Body of pancreas (tissue), 4 donors: ENCODE results near the gene GNAS-AS1. TPM values are rescaled to one million over a fixed set of nuclear protein-coding genes. Genes with fewer than 3 reads are reported as not detected.

Experiments used
- ATAC-seq: fragments of 150-250 bp; one replicate; pipeline ENCODE4 v1.9.1; 2016
- DNase-seq, 4 donors: peaks; one replicate each; pipeline ENCODE4 v3.0.0-alpha.2; 2019
- H3K27ac ChIP-seq, 4 donors: fragments of 200-600 bp; sonication (generic); 1 replicate in 3 of 4; 2 replicates in 1 of 4; pipeline versions ENCODE4 v1.5.1 to v1.6.1; 2016 to 2019; ENCODE audit warnings: mild to moderate bottlenecking in 1 of 4, mixed read lengths in 1 of 4, moderate library complexity in 1 of 4
- H3K27me3 ChIP-seq, 2 donors: fragments of 200-600 bp; sonication (generic); one replicate each; pipeline ENCODE4 v1.6.0; 2016; ENCODE audit warnings: mild to moderate bottlenecking in 1 of 2
- H3K36me3 ChIP-seq, 2 donors: fragments of 200-600 bp; sonication (generic); replicated peaks in 1 of 2; 2 replicates each; pipeline ENCODE4 v1.5.1; 2016; ENCODE audit warnings: low read depth in 2 of 2; ENCODE audit not compliant: insufficient read depth in 1 of 2
- H3K4me1 ChIP-seq: fragments of 200-600 bp; sonication (generic); one replicate; pipeline ENCODE4 v1.6.0; 2016
- H3K4me3 ChIP-seq, 2 donors: fragments of 200-600 bp; sonication (generic); 1 replicate in 1 of 2; 2 replicates in 1 of 2; pipeline ENCODE4 v1.5.1; 2016 to 2019
- H3K9me3 ChIP-seq, 3 donors: fragments of 200-600 bp; sonication (generic); 1 replicate in 2 of 3; 2 replicates in 1 of 3; pipeline ENCODE4 v1.5.1; 2016
- POLR2A ChIP-seq, 3 donors: fragments of 450-650 bp; IDR thresholded peaks; one replicate each; pipeline ENCODE4 v1.6.1; 2016; ENCODE audit warnings: antibody characterized with exemption in 3 of 3, mild to moderate bottlenecking in 2 of 3
- WGBS, 2 donors: methylation state at CpG; one replicate each; pipeline ENCODE4 v1.1.5; 2017; 5-methylcytosine and 5-hydroxymethylcytosine counted together
- intact Hi-C: fragments of 100-400 bp; cut with DNase I; formaldehyde crosslinking; loops from one replicate; pipeline ENCODE4 v1.15.1; 2023
- total RNA-seq, 2 donors: library from RNA; depleted of rRNA; stranded (reverse); fragments of >200 nt; gene quantifications; one replicate each; pipeline ENCODE4 v1.1.0, GENCODE V29; 2016
- TF ChIP-seq, protein P1 (sequence below), 7 experiments: fragments of 450-650 bp in 4 of 7; fragments of 200-600 bp in 3 of 7; sonication (generic) in 3 of 7; IDR thresholded peaks; one replicate each; pipeline ENCODE4 v1.5.1; 2016 to 2019; ENCODE audit warnings: antibody characterized with exemption in 7 of 7

GNAS-AS1 gene
- total RNA-seq, 2 donors from 2014 or later = 1.0 to 3.0 TPM

DNA sequence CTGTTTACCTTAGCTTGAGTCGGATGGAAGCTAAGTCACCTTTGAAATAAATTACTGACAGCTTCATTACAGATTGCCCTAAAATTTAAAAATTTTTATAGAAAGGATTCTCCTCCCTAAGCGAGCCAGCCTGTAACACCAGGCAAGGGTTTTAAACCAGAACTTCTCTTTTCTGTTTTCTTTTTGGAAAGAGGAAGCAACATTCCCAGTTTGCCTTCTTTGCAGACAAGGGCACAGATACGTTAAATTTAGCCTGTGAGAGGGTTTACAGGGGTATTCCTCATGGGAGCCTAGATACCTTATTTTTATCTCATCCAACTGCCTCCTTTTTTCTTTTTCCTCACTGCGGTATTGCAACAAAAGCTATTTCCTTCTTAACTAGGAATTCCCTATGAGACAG lies 46.8 kb upstream of the GNAS-AS1 start:
- H3K27ac ChIP-seq = peak overlapping the region in 1 of 4 donors; percentile 40
- no peaks in the 10 kb centered on the region for H3K27me3 ChIP-seq
- no peak for ATAC-seq
- peaks cover 60% of the 10 kb centered on the region for H3K4me1 ChIP-seq
- H3K4me3 ChIP-seq = no peak overlapping the region
- WGBS, 2 donors = 53 to 58% methylated on average over 4 of the region's 4 CpGs
- H3K36me3 ChIP-seq = peaks cover 0 to 2% of the 10 kb centered on the region in 2 donors
- H3K9me3 ChIP-seq = no peaks in the 10 kb centered on the region
- DNase-seq = no peak
- TF ChIP-seq, protein P1, sequence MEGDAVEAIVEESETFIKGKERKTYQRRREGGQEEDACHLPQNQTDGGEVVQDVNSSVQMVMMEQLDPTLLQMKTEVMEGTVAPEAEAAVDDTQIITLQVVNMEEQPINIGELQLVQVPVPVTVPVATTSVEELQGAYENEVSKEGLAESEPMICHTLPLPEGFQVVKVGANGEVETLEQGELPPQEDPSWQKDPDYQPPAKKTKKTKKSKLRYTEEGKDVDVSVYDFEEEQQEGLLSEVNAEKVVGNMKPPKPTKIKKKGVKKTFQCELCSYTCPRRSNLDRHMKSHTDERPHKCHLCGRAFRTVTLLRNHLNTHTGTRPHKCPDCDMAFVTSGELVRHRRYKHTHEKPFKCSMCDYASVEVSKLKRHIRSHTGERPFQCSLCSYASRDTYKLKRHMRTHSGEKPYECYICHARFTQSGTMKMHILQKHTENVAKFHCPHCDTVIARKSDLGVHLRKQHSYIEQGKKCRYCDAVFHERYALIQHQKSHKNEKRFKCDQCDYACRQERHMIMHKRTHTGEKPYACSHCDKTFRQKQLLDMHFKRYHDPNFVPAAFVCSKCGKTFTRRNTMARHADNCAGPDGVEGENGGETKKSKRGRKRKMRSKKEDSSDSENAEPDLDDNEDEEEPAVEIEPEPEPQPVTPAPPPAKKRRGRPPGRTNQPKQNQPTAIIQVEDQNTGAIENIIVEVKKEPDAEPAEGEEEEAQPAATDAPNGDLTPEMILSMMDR (IDR thresholded peaks at IDR 0.05) = no peak
- TF ChIP-seq POLR2A (IDR thresholded peaks at IDR 0.05) = no peak
- intact Hi-C loops = no loop called here

DNA sequence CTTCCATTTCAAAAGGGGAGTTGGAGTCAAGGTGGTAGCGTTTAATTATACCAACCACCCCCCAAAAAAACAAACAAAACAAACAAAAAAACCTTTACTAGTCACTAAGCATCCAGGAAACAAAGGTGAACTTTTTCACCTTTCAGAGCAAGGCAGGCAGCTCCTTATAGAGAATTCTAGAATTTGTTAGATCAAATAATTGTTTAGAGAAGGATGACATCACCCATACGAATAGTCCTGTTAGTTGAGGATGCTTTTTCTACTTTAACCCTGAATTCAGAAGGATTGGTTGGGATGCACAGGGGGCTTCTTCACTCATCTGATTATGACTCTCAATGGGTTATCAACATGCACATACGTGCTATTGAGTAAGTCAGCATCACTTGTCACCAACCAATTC lies 46.1 kb upstream of the GNAS-AS1 start:
- TF ChIP-seq, protein P1 (IDR thresholded peaks at IDR 0.05) = no peak
- TF ChIP-seq POLR2A (IDR thresholded peaks at IDR 0.05) = no peak
- Histone ChIP-seq H3K9me3 (no peaks in the 10 kb centered on the region), H3K36me3 (peaks cover 0 to 2% of the 10 kb centered on the region in 2 donors), H3K27ac (peak overlapping the region in 2 of 4 donors; percentile 49 to 54), H3K4me1 (peaks cover 60% of the 10 kb centered on the region), H3K27me3 (no peaks in the 10 kb centered on the region), H3K4me3 (no peak overlapping the region)
- 28 to 41% methylated on average over 3 of the region's 3 CpGs for WGBS, 2 donors
- DNase-seq (no peak), ATAC-seq (no peak)
- intact Hi-C loops = no loop called here

DNA sequence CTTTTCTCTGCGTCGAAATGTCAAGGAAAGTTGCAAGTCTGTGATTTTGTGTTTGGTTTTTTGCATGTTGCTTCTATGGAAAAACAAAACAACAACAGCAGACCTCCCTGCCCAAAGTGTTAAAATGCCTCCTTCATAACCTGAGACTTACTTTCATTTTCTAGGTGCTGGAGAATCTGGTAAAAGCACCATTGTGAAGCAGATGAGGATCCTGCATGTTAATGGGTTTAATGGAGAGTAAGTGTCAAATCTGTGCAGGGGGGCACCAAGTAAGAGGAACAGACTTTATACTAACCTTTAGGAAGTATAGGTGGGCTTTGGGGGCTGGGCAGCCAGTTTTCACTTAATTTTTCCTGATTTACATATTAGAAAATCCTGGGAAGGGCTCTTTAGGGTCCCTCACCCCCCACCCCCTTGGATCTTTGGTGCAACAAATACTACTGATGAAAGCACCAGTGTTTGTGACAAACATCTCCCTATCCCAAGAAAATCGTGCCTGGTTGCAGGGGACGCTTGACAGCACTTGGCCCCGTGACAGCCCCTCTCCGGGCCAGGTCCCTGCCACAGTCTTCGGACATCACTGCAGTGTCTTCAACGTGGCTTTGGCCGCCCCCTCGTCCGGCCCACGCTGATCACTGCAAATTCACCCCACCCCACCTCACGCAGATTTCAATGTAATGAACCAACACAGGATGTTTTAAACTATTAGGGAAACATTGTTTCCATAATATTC lies 44.9 kb upstream of the GNAS-AS1 start:
- H3K27ac ChIP-seq = peak overlapping the region in 3 of 4 donors; percentile 11 to 54 (median 49)
- DNase-seq (no peak), ATAC-seq (no peak)
- intact Hi-C loops = no loop called here
- H3K36me3 ChIP-seq = peaks cover 0 to 2% of the 10 kb centered on the region in 2 donors
- 52 to 53% methylated on average over 13 of the region's 13 CpGs for WGBS, 2 donors
- peaks cover 61% of the 10 kb centered on the region for H3K4me1 ChIP-seq
- TF ChIP-seq POLR2A (IDR thresholded peaks at IDR 0.05) = no peak
- TF ChIP-seq, protein P1 (IDR thresholded peaks at IDR 0.05) = no peak
- no peaks in the 10 kb centered on the region for H3K9me3 ChIP-seq
- no peaks in the 10 kb centered on the region for H3K27me3 ChIP-seq
- H3K4me3 ChIP-seq = no peak overlapping the region

DNA sequence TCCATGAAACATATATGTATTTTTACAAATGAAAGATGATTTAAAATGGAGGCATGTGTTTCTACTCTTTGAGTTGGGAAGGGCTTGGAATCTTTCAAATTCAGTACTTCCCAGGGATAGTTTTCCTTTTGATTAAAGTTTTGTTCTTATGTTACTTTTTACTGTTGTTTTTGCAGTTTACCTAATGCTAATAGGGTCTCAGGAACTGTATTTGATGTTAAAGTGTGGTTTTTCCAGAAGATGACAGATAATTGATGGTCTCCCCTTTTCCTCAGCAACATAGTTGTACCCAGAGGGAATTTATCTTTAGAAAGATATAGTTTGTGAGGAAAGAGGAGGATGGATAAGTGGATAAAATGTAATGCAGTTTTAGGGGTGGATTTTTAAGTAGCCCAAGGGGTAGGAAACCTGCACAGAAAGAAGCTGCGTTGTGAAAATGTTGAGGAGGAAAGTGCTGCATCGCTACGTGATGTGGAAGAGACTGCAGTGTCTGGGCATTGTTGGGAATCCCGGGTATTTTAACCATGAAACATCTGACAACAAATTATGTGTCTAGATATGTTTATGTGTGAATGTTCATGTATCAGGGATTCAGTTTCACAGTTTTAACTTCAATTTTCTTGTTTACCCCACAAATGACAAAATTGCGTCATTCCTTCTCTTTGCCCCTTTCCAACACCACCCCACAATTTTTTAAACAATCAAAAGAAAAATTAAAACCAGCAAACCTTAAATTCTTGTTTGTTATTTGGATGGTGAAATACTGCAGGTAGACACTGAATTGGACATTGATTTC lies 44.1 kb upstream of the GNAS-AS1 start:
- DNase-seq = no peak
- no peaks in the 10 kb centered on the region for H3K27me3 ChIP-seq
- H3K27ac ChIP-seq = peak overlapping the region in 3 of 4 donors; percentile 11 to 99 (median 49)
- intact Hi-C loops = no loop called here
- peaks cover 65% of the 10 kb centered on the region for H3K4me1 ChIP-seq
- no peak for ATAC-seq
- 37 to 41% methylated on average over 5 of the region's 5 CpGs for WGBS, 2 donors
- TF ChIP-seq POLR2A (IDR thresholded peaks at IDR 0.05) = no peak
- TF ChIP-seq, protein P1 (IDR thresholded peaks at IDR 0.05) = no peak
- no peak overlapping the region for H3K4me3 ChIP-seq
- peaks cover 0 to 2% of the 10 kb centered on the region in 2 donors for H3K36me3 ChIP-seq
- H3K9me3 ChIP-seq = no peaks in the 10 kb centered on the region
